Limb (tissue), 2 donors: ENCODE measurements around the gene MOB4.
"Not testable (repeated sequence)": the region's sequence is repeated elsewhere in the genome, so short reads cannot be mapped to it uniquely, and the experiment has no call there.

ENCODE experiments used
- DNase-seq, 2 donors: peaks; one replicate each; pipeline ENCODE4 v3.0.0-alpha.2; 2016; ENCODE audit errors: extremely low spot score in 2 of 2

MOB4 gene

GRCh38 chr2:197515739-197516392, at the start of gene MOB4:
Gene MOB4 (plus strand): TSS chr2:197516066. CDS start chr2:197516087, 21 bp downstream.
- peak; percentile 95 to 98 for DNase-seq

GRCh38 chr2:197472166-197472565, 43.7 kb upstream of the MOB4 start:
- DNase-seq, result no peak

GRCh38 chr2:197477797-197478196, 38.1 kb upstream of the MOB4 start:
- no peak for DNase-seq

- no peak for DNase-seq
These were observed 35.5 kb upstream of the MOB4 start for GRCh38 chr2:197480165-197481036.

- not testable (repeated sequence) for DNase-seq
These were observed 31.6 kb upstream of the MOB4 start for GRCh38 chr2:197484248-197484647.

GRCh38 chr2:197486175-197486574, 29.7 kb upstream of the MOB4 start:
- DNase-seq, result no peak

- DNase-seq, result no peak
These were observed 28.5 kb upstream of the MOB4 start for GRCh38 chr2:197487385-197487784.

GRCh38 chr2:197495433-197496134, 20.3 kb upstream of the MOB4 start:
- no peak for DNase-seq

- DNase-seq, result no peak
These were observed 19.2 kb upstream of the MOB4 start for GRCh38 chr2:197496695-197497094.

GRCh38 chr2:197497326-197497725, 18.5 kb upstream of the MOB4 start:
- DNase-seq, result no peak

GRCh38 chr2:197498235-197498936, 17.5 kb upstream of the MOB4 start:
- no peak for DNase-seq

GRCh38 chr2:197498937-197499593, 16.8 kb upstream of the MOB4 start:
- peak; percentile 35 to 71 for DNase-seq

- peak; percentile 98 for DNase-seq
These were observed 16.0 kb upstream of the MOB4 start, which contains the start of the genes HSPD1 and HSPE1 for GRCh38 chr2:197499594-197500502. Gene HSPD1 (minus strand): TSS chr2:197499840. CDS start chr2:197498848, 992 bp downstream. Gene HSPE1 (plus strand): TSS chr2:197500379. CDS start chr2:197500437, 58 bp downstream.

GRCh38 chr2:197500503-197501131, 15.2 kb upstream of the MOB4 start:
- DNase-seq, result peak in 1 of 2 donors; percentile 8

GRCh38 chr2:197502201-197502600, 13.7 kb upstream of the MOB4 start:
- DNase-seq, result no peak

- DNase-seq, result no peak
These were observed 13.2 kb upstream of the MOB4 start for GRCh38 chr2:197502685-197503084.

GRCh38 chr2:197504000-197504399, 11.9 kb upstream of the MOB4 start:
- DNase-seq, result no peak

- DNase-seq, result no peak
These were observed 11.4 kb upstream of the MOB4 start for GRCh38 chr2:197504512-197504911.

GRCh38 chr2:197506658-197507057, 9.2 kb upstream of the MOB4 start:
- DNase-seq, result no peak
